CD8-positive, alpha-beta memory T cell (primary cell): ENCODE results near the gene SH3TC2. TPM values are rescaled to one million over a fixed set of nuclear protein-coding genes. Genes with fewer than 3 reads are reported as not detected.

ENCODE experiments used
- CTCF ChIA-PET: fragments of 350-600 bp; sonication (Branson Sonifier 250); formaldehyde crosslinking; loops from one replicate; lab custom pipeline; 2021; ENCODE audit warnings: antibody characterized with exemption; lab: Charles Lee
- POLR2A ChIA-PET: fragments of 350-600 bp; sonication (Branson Sonifier 250); formaldehyde crosslinking; loops from one replicate; lab custom pipeline; 2021; ENCODE audit warnings: antibody characterized with exemption; lab: Charles Lee
- DNase-seq, 5 donors: peaks; one replicate each; pipeline versions ENCODE4 v3.0.0 to v3.0.0-alpha.2; 2020 to 2022; ENCODE audit warnings: mixed read lengths in 1 of 5
- H3K27ac ChIP-seq: one replicate; pipeline ENCODE4 v1.7.0; 2013; ENCODE audit warnings: low read depth, mild to moderate bottlenecking, low read length, moderate library complexity
- H3K27me3 ChIP-seq: 2 replicates; pipeline ENCODE4 v1.7.0; 2013; ENCODE audit warnings: low read length, mild to moderate bottlenecking; ENCODE audit not compliant: insufficient read depth, poor library complexity, severe bottlenecking
- H3K36me3 ChIP-seq: 2 replicates; pipeline ENCODE4 v1.7.0; 2013; ENCODE audit warnings: mild to moderate bottlenecking, low read length, moderate library complexity; ENCODE audit not compliant: insufficient read depth
- H3K4me1 ChIP-seq: 2 replicates; pipeline ENCODE4 v1.7.0; 2013; ENCODE audit warnings: mild to moderate bottlenecking, low read length, moderate library complexity; ENCODE audit not compliant: insufficient read depth
- H3K4me3 ChIP-seq: 2 replicates; pipeline ENCODE4 v1.7.0; 2013; ENCODE audit warnings: mild to moderate bottlenecking, low read length
- H3K9me3 ChIP-seq: 2 replicates; pipeline ENCODE4 v1.7.0; 2013; ENCODE audit warnings: mild to moderate bottlenecking, low read length
- H3K27ac Mint-ChIP-seq, 8 donors: one replicate each; pipeline ENCODE4 v1.8.0; 2020 to 2021; ENCODE audit warnings: mixed read lengths in 8 of 8, mild to moderate bottlenecking in 6 of 8, inconsistent platforms in 3 of 8, moderate library complexity in 3 of 8
- H3K27me3 Mint-ChIP-seq, 2 donors: one replicate each; pipeline ENCODE4 v1.8.0; 2020 to 2021; ENCODE audit warnings: mixed read lengths in 2 of 2, mild to moderate bottlenecking in 1 of 2, moderate library complexity in 1 of 2
- H3K36me3 Mint-ChIP-seq, 3 donors: one replicate each; pipeline ENCODE4 v1.8.0; 2020 to 2021; ENCODE audit warnings: mixed read lengths in 3 of 3, inconsistent platforms in 1 of 3, mild to moderate bottlenecking in 1 of 3
- H3K4me1 Mint-ChIP-seq, 3 donors: one replicate each; pipeline ENCODE4 v1.8.0; 2020 to 2021; ENCODE audit warnings: mixed read lengths in 3 of 3, inconsistent platforms in 1 of 3, mild to moderate bottlenecking in 1 of 3
- H3K4me3 Mint-ChIP-seq, 7 donors: one replicate each; pipeline ENCODE4 v1.8.0; 2020 to 2021; ENCODE audit warnings: mixed read lengths in 7 of 7, mild to moderate bottlenecking in 6 of 7, moderate library complexity in 4 of 7, inconsistent platforms in 2 of 7
- H3K9me3 Mint-ChIP-seq, 5 donors: one replicate each; pipeline ENCODE4 v1.8.0; 2020 to 2022; ENCODE audit warnings: mixed read lengths in 5 of 5, mild to moderate bottlenecking in 3 of 5, moderate library complexity in 2 of 5, inconsistent platforms in 1 of 5
- polyA plus RNA-seq: library from polyadenylated mRNA; unstranded; fragments of 300-500 nt; fragmentation: Illumina TruSeq; gene quantifications from one replicate; pipeline ENCODE4 v1.2.3, GENCODE V29; 2021
- total RNA-seq, 2 experiments: library from RNA; stranded (reverse); gene quantifications; one replicate each; pipeline ENCODE4 v1.2.3, GENCODE V29; 2021

SH3TC2 gene
- total and polyA plus RNA-seq, 3 experiments from 2014 or later: not detected

DNA sequence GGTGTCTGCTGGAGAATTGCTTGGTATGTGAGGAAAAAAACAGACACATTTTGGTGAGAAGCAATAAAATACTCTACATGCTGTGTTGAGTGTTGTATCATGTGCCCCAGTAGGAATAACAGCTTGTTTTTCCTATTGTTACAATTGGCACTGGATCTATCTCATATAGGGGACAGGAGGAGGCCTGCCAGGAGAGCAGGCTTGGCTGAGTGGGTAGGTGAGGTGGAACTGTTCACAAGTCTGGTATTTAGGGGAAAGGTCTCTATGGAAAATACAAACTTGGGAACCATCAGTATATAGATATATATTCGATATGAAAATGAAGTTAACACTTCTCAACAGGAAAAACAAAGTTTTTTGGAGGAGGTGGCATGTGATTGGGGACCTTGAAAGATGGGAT is 9.5 kb upstream of the SH3TC2 start:
- H3K27me3 Mint-ChIP-seq: peaks cover 9 to 24% of the 10 kb centered on the region in 2 donors
- Histone ChIP-seq H3K27ac (no peak overlapping the region), H3K9me3 (no peaks in the 10 kb centered on the region), H3K36me3 (no peaks in the 10 kb centered on the region), H3K4me1 (no peaks in the 10 kb centered on the region), H3K27me3 (peaks cover 5% of the 10 kb centered on the region), H3K4me3 (no peak overlapping the region)
- CTCF ChIA-PET: interaction anchor here (1.1 kb wide), 1 partner anchor 17 kb away, joined by 3 read pairs; no protein-coding TSS in a partner anchor
- no peaks in the 10 kb centered on the region for H3K4me1 Mint-ChIP-seq
- H3K4me3 Mint-ChIP-seq: no peak overlapping the region
- H3K9me3 Mint-ChIP-seq: peaks cover 0 to 12% (median 5%) of the 10 kb centered on the region in 5 donors
- peaks cover 0 to 6% (median 0%) of the 10 kb centered on the region in 3 donors for H3K36me3 Mint-ChIP-seq
- POLR2A ChIA-PET: no interaction called here
- no peak overlapping the region for H3K27ac Mint-ChIP-seq
- DNase-seq: no peak

DNA sequence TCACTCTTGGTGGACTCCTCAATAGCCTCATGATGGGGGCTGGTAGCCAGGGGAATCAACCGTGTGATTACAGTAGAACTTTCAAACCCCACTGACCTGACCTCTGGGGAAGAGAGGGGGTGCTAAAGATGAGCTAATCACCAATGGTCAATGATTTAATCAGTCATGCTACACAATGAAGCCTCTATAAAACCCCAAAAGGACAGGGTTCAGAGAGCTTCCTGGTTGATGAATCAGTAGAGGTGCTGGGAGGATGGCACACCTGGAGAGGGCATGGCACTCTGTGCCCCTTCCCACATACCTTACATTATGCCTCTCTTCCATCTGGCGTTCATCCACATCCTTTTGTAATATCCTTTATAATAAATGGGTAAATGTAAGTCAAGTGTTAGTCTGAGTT is 8.9 kb upstream of the SH3TC2 start:
- CTCF ChIA-PET: interaction anchor here (1.1 kb wide), 1 partner anchor 17 kb away, joined by 3 read pairs; no protein-coding TSS in a partner anchor
- Mint-ChIP-seq H3K27ac (no peak overlapping the region), H3K36me3 (peaks cover 0 to 6% (median 0%) of the 10 kb centered on the region in 3 donors)

DNA sequence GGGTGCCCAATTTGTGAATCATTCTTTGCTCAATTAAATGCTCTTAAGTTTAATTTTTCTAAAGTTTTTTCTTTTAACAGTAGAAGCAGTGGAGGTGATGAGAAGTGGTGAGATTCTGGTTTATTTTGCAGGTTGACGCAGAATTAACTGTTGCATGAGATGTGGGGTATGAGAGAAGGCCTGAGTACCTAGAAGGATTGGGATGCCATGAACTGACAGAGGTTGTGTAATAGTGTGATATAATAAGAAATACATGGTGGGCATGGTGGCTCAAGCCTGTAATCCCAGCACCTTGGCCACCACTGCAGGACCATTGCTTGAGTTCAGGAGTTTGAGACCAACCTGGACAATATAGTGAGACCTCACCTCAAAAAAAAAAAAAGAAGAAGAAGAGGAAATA is 8.4 kb upstream of the SH3TC2 start:
- Histone ChIP-seq H3K36me3 (no peaks in the 10 kb centered on the region), H3K9me3 (no peaks in the 10 kb centered on the region), H3K27ac (no peak overlapping the region), H3K4me1 (no peaks in the 10 kb centered on the region), H3K4me3 (no peak overlapping the region), H3K27me3 (peaks cover 5% of the 10 kb centered on the region)
- Mint-ChIP-seq H3K4me3 (no peak overlapping the region), H3K36me3 (peaks cover 0 to 11% (median 2%) of the 10 kb centered on the region in 3 donors), H3K4me1 (no peaks in the 10 kb centered on the region), H3K27me3 (peaks cover 9 to 29% of the 10 kb centered on the region in 2 donors), H3K9me3 (peaks cover 0 to 11% (median 5%) of the 10 kb centered on the region in 5 donors), H3K27ac (no peak overlapping the region)
- ChIA-PET POLR2A (no interaction called here), CTCF (interaction anchor here (1.1 kb wide), 1 partner anchor 16 kb away, joined by 3 read pairs; no protein-coding TSS in a partner anchor)
- DNase-seq: no peak

More for the DNA sequence above, 8.9 kb upstream of the SH3TC2 start:
- peaks cover 0 to 11% (median 5%) of the 10 kb centered on the region in 5 donors for H3K9me3 Mint-ChIP-seq
- peaks cover 5% of the 10 kb centered on the region for H3K27me3 ChIP-seq
- H3K36me3 ChIP-seq: no peaks in the 10 kb centered on the region
- H3K4me1 ChIP-seq: no peaks in the 10 kb centered on the region
- no peaks in the 10 kb centered on the region for H3K9me3 ChIP-seq
- no peak overlapping the region for H3K4me3 ChIP-seq
- H3K4me1 Mint-ChIP-seq: no peaks in the 10 kb centered on the region
- peaks cover 9 to 24% of the 10 kb centered on the region in 2 donors for H3K27me3 Mint-ChIP-seq
- DNase-seq: no peak
- no peak overlapping the region for H3K27ac ChIP-seq
- no peak overlapping the region for H3K4me3 Mint-ChIP-seq
- POLR2A ChIA-PET: no interaction called here

DNA sequence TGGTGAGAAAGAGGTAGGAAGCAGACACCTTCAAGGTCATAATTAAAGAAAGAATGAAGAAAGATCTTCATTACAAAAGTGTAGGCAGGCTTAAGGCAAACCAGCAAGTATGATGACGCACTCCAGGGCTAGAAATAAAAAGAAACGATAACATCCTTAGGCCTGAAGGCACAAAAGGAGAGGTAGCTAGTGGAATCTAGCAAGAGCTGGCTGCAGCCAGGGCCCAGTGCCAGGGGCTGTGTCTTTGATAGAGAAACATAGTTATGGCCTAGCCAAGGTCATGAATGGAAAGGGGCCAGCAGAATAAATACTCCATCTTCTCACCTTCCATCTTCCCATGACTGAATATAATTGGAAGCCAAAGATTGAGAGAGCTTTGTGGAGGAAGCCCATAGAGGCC is 6.8 kb upstream of the SH3TC2 start:
- Histone ChIP-seq H3K36me3 (no peaks in the 10 kb centered on the region), H3K4me3 (no peak overlapping the region), H3K9me3 (no peaks in the 10 kb centered on the region), H3K27ac (no peak overlapping the region), H3K27me3 (peaks cover 5% of the 10 kb centered on the region), H3K4me1 (no peaks in the 10 kb centered on the region)
- no peaks in the 10 kb centered on the region for H3K4me1 Mint-ChIP-seq
- no peak for DNase-seq
- ChIA-PET POLR2A (no interaction called here), CTCF (no interaction called here)
- peaks cover 0 to 5% (median 2%) of the 10 kb centered on the region in 3 donors for H3K36me3 Mint-ChIP-seq
- H3K27me3 Mint-ChIP-seq: peaks cover 9 to 23% of the 10 kb centered on the region in 2 donors
- H3K9me3 Mint-ChIP-seq: peaks cover 0 to 5% (median 4%) of the 10 kb centered on the region in 5 donors
- H3K4me3 Mint-ChIP-seq: no peak overlapping the region
- H3K27ac Mint-ChIP-seq: no peak overlapping the region

DNA sequence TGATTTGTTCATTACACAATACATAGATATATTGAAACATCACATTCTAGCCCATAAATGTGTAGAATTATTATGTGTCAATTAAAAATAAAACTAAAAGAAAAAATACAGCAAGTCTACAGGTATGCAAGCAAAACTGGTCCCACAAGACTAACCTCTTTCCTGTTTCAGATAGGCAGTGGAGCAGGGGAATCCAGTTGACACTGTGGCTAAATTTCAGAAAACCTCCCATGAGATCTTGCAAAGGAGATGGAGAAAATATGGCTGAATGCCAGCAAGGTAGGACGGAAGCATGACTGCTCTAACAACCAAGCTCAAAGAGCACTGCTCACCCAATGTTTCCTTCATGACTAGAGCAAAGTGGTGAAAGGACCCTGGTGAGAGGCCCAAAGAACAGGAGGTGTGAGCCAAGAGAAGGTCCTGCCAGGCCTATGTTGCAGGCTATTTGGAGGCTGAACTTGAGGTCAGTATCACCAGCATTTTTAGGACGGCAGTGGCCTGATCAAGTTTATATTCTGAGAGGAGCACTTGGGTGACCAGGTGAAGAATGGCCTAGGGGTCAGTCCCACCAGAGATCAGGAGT is 1.1 kb upstream of the SH3TC2 start:
- ChIA-PET POLR2A (no interaction called here), CTCF (no interaction called here)
- Histone ChIP-seq H3K27ac (no peak overlapping the region), H3K27me3 (no peaks in the 10 kb centered on the region), H3K36me3 (no peaks in the 10 kb centered on the region), H3K4me1 (no peaks in the 10 kb centered on the region), H3K9me3 (no peaks in the 10 kb centered on the region), H3K4me3 (no peak overlapping the region)
- Mint-ChIP-seq H3K36me3 (peaks cover 0 to 5% (median 2%) of the 10 kb centered on the region in 3 donors), H3K9me3 (peaks cover 0 to 6% (median 4%) of the 10 kb centered on the region in 5 donors), H3K4me1 (no peaks in the 10 kb centered on the region), H3K27ac (no peak overlapping the region), H3K4me3 (no peak overlapping the region), H3K27me3 (peaks cover 2 to 31% of the 10 kb centered on the region in 2 donors)
- no peak for DNase-seq

DNA sequence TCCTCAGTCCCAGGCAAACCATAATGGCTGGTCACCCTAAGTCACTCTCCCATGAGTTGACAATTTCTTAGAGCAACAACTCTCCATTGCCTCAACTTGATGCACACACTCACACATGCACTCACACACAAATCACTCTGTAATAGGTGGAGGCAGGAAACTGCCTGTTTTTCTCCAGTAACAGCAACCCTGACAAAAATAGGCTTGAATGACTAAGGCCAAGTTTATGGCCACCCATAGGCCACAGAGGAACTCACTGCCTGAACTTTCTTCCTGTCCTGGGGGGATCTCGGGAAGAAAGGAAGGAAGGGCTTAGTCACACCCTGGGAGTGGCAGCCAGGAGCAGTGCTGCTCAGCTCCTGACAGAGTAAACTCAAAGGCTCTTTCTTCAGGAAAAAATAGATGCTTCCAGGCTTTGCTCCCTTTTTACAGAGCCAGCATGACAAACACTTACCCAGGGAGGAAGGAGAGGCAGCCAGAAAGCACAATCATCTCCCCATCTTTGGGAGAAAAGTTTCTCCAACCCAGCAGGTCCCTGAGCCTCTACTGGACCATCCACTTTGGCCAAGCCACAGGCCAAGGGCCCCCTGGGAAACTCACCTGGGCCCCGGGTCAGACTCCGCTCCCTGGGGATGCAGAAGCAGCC is 368 bp downstream of the SH3TC2 start:
- CTCF ChIA-PET: no interaction called here
- POLR2A ChIA-PET: no interaction called here
- H3K27ac ChIP-seq: no peak overlapping the region
- no peaks in the 10 kb centered on the region for H3K27me3 ChIP-seq
- Mint-ChIP-seq H3K27me3 (peaks cover 8 to 36% of the 10 kb centered on the region in 2 donors), H3K9me3 (peaks cover 0 to 13% (median 4%) of the 10 kb centered on the region in 5 donors), H3K4me1 (no peaks in the 10 kb centered on the region), H3K27ac (no peak overlapping the region), H3K4me3 (no peak overlapping the region), H3K36me3 (peaks cover 0 to 5% (median 2%) of the 10 kb centered on the region in 3 donors)
- H3K36me3 ChIP-seq: no peaks in the 10 kb centered on the region
- H3K9me3 ChIP-seq: no peaks in the 10 kb centered on the region
- H3K4me3 ChIP-seq: no peak overlapping the region
- H3K4me1 ChIP-seq: no peaks in the 10 kb centered on the region
- no peak for DNase-seq

DNA sequence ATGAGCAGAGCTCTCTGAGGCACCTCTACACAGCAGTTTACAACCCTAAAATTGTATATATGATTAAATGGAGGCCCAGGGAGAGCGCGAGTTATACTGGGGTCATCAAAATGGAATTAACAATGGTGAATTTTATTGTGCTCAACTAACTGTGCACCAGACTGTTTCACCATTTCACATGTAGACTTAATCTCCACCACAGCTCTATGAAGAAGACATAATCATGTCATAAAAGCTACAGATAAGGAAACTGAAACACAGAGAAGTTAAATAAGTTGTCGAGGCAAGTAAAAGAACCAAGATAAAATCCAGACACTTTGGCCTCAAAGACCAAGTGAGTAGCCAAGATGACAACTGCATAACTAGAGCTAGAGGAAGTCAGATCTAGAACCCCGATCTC is 1.5 kb downstream of the SH3TC2 start:
- H3K4me1 ChIP-seq: no peaks in the 10 kb centered on the region
- no peak overlapping the region for H3K4me3 ChIP-seq
- no peaks in the 10 kb centered on the region for H3K4me1 Mint-ChIP-seq
- H3K27ac Mint-ChIP-seq: no peak overlapping the region
- H3K36me3 ChIP-seq: no peaks in the 10 kb centered on the region
- ChIA-PET POLR2A (no interaction called here), CTCF (no interaction called here)
- H3K36me3 Mint-ChIP-seq: peaks cover 0 to 2% (median 0%) of the 10 kb centered on the region in 3 donors
- peaks cover 0 to 10% (median 0%) of the 10 kb centered on the region in 5 donors for H3K9me3 Mint-ChIP-seq
- no peaks in the 10 kb centered on the region for H3K9me3 ChIP-seq
- no peaks in the 10 kb centered on the region for H3K27me3 ChIP-seq
- DNase-seq: no peak
- peaks cover 8 to 32% of the 10 kb centered on the region in 2 donors for H3K27me3 Mint-ChIP-seq
- H3K27ac ChIP-seq: no peak overlapping the region
- H3K4me3 Mint-ChIP-seq: no peak overlapping the region

DNA sequence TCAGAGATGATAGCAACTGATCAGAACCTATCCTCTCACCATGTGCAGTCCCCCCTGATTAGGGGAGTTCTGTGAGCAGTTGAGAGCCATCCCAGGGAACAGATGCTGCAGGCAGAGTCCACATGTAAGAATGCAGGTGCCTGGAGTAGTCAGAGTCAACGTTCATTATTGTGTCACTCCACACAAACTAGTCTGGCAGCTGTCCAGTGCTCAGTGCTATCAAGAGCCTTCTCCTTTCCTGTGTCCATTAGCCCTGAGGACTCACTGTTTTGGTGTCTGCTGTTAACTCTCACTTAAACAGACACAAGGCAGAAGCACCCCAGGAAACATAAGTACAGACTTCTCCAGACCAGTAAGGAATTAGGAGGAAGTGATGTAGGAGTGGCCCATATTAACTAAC is 2.5 kb downstream of the SH3TC2 start:
- Histone ChIP-seq H3K27me3 (no peaks in the 10 kb centered on the region), H3K27ac (no peak overlapping the region), H3K36me3 (no peaks in the 10 kb centered on the region), H3K4me3 (no peak overlapping the region), H3K9me3 (no peaks in the 10 kb centered on the region), H3K4me1 (no peaks in the 10 kb centered on the region)
- ChIA-PET CTCF (no interaction called here), POLR2A (no interaction called here)
- no peak overlapping the region for H3K4me3 Mint-ChIP-seq
- H3K36me3 Mint-ChIP-seq: peaks cover 0 to 4% (median 0%) of the 10 kb centered on the region in 3 donors
- DNase-seq: no peak
- H3K9me3 Mint-ChIP-seq: peaks cover 0 to 10% (median 0%) of the 10 kb centered on the region in 5 donors
- H3K27me3 Mint-ChIP-seq: peaks cover 9 to 35% of the 10 kb centered on the region in 2 donors
- no peaks in the 10 kb centered on the region for H3K4me1 Mint-ChIP-seq
- no peak overlapping the region for H3K27ac Mint-ChIP-seq
